ENCODE data around the gene CYTL1. TPM values are rescaled to one million over a fixed set of nuclear protein-coding genes. Genes with fewer than 3 reads are reported as not detected.

The CYTL1 gene
- total and polyA plus RNA-seq, 12 donors = 0.48 to 5.7 (median 1.2) TPM; not detected in 1

DNA sequence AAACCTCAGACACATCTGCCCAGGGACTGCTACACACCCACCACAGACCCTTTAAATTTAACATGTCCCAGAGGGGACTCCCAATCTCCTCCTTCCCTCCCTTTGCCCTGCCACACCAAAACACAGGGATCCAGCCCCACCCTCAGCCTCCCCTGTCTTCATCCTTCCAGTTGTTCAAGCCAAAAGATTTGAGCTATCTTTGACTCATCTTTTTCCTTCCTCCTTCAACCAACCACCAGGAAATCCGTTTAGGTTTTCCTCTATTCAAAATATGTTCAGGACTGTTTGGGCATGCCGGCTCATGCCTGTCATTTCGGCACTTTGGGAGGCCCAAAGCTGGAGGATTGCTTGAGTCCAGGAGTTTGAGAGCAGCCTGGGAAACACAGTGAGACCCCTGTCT lies 25.1 kb upstream of the CYTL1 start:
- H3K36me3 ChIP-seq (replicated peaks in 1 of 2) = no peaks in the 10 kb centered on the region
- TF ChIP-seq, protein P1, sequence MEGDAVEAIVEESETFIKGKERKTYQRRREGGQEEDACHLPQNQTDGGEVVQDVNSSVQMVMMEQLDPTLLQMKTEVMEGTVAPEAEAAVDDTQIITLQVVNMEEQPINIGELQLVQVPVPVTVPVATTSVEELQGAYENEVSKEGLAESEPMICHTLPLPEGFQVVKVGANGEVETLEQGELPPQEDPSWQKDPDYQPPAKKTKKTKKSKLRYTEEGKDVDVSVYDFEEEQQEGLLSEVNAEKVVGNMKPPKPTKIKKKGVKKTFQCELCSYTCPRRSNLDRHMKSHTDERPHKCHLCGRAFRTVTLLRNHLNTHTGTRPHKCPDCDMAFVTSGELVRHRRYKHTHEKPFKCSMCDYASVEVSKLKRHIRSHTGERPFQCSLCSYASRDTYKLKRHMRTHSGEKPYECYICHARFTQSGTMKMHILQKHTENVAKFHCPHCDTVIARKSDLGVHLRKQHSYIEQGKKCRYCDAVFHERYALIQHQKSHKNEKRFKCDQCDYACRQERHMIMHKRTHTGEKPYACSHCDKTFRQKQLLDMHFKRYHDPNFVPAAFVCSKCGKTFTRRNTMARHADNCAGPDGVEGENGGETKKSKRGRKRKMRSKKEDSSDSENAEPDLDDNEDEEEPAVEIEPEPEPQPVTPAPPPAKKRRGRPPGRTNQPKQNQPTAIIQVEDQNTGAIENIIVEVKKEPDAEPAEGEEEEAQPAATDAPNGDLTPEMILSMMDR (IDR thresholded peaks at IDR 0.05) = no peak
- TF ChIP-seq POLR2A (IDR thresholded peaks at IDR 0.05) = no peak
- H3K27me3 ChIP-seq = no peaks in the 10 kb centered on the region
- WGBS, 4 donors = 50 to 58% (median 55%) methylated on average over 3 of the region's 3 CpGs
- H3K27ac ChIP-seq = no peak overlapping the region
- H3K4me3 ChIP-seq = no peak overlapping the region
- intact Hi-C loops (cut with DNase I) = loop anchor here in 1 of 2 donors (10.0 kb wide), 1 partner anchor 770 kb away; no protein-coding TSS in a partner anchor
- no peaks in the 10 kb centered on the region for H3K9me3 ChIP-seq (replicated peaks in 1 of 3)
- no peaks in the 10 kb centered on the region for H3K4me1 ChIP-seq (replicated peaks in 1 of 2)
- peak in 1 of 7 donors; percentile 20 for DNase-seq

DNA sequence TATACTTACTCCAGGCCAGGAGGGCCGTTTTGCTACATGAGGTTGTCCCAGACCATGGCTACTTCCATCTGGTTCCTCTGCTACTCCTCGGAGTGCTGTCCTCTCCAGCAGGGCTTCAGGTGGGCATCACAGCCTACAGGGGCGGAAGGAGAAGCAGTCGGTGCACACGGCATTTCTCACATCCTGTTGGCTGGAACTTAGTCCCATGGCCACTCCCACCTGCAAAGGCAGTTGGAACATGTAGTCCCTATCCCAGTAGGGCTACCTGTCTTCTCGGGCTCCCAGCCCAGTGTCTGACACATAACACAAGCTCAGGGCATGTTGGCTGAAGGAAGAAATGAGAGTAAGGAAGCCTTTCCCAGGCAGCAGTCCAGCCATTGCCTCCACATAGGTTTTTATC lies 24.3 kb upstream of the CYTL1 start:
- TF ChIP-seq, protein P1 (IDR thresholded peaks at IDR 0.05) = no peak
- no peak for TF ChIP-seq POLR2A (IDR thresholded peaks at IDR 0.05)
- Histone ChIP-seq H3K27ac (no peak overlapping the region), H3K36me3 (replicated peaks in 1 of 2) (no peaks in the 10 kb centered on the region), H3K27me3 (no peaks in the 10 kb centered on the region), H3K4me3 (no peak overlapping the region), H3K4me1 (replicated peaks in 1 of 2) (no peaks in the 10 kb centered on the region), H3K9me3 (replicated peaks in 1 of 3) (no peaks in the 10 kb centered on the region)
- 49 to 54% (median 52%) methylated on average over 6 of the region's 6 CpGs for WGBS, 4 donors
- DNase-seq = peak in 1 of 7 donors; percentile 30
- intact Hi-C loops (cut with DNase I) = loop anchor here in 1 of 2 donors (10.0 kb wide), 1 partner anchor 771 kb away; no protein-coding TSS in a partner anchor

DNA sequence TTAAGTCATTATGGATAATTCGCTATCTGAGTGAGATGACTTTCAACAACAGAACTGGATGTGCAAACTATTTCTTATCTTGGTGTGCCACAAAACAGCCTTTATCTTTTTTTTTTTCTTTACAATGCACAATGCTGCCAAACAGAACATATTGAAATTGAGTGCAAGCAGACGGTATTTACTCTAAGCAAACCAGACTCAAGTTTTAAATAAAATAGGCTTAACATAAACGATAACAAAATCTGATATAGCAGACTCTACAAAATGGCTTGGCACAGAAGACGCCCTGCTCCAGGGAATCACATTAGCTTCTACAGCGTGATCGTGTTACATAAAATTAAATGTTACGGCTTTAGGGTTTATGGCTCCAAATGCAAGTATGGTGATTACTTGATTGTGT lies 22.4 kb upstream of the CYTL1 start:
- WGBS, 4 donors = 76 to 84% (median 80%) methylated on average over 7 of the region's 7 CpGs
- intact Hi-C loops (cut with DNase I) = loop anchor here in 1 of 2 donors (10.0 kb wide), 1 partner anchor 773 kb away; no protein-coding TSS in a partner anchor

DNA sequence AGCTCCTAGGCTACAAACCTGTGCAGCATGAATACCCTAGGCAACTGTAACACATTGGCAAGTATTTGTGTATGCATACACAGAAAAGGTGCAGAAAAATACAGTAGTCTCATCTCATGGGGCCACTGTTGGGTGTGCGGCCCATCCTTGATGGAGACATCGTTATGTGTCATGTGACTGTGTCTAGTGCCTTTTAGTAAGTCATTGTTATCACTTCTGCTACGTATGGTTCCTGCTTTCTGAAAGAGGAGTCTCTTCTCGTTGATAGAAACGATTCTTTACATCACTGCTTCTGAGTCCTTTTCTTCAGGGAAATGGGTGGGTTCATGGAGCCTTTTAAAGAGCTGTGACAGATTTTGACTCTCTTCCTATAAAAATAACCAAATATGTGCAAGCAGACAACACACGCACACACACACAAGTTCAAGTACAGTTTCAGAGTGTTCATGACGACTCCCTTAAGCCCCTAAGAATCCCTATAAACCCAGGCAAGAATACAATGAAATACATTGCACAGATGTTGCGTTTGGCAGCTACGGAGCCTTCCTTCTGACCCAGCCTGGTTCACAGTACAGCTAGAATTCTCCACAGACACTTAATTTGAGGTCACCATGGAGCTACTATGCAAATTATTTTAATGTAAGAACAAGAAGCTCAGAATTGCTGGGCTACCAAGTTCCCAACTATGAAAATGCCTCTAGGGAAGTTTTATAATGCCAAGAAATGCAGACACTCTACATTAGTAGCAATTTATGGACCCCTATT lies 21.8 kb upstream of the CYTL1 start:
- Histone ChIP-seq H3K27me3 (no peaks in the 10 kb centered on the region), H3K4me1 (replicated peaks in 1 of 2) (no peaks in the 10 kb centered on the region), H3K27ac (no peak overlapping the region), H3K9me3 (replicated peaks in 1 of 3) (no peaks in the 10 kb centered on the region), H3K36me3 (replicated peaks in 1 of 2) (no peaks in the 10 kb centered on the region), H3K4me3 (no peak overlapping the region)
- 69 to 72% (median 70%) methylated on average over 7 to 9 of the region's 9 CpGs for WGBS, 4 donors
- TF ChIP-seq POLR2A (IDR thresholded peaks at IDR 0.05) = no peak
- TF ChIP-seq, protein P1 (IDR thresholded peaks at IDR 0.05) = no peak
- DNase-seq = no peak
- intact Hi-C loops (cut with DNase I) = loop anchor here in 1 of 2 donors (10.0 kb wide), 1 partner anchor 774 kb away; no protein-coding TSS in a partner anchor

More for the DNA sequence above, 22.4 kb upstream of the CYTL1 start:
- H3K4me1 ChIP-seq (replicated peaks in 1 of 2) = no peaks in the 10 kb centered on the region
- peak in 1 of 7 donors; percentile 3 for DNase-seq
- H3K27ac ChIP-seq = no peak overlapping the region
- no peak overlapping the region for H3K4me3 ChIP-seq
- H3K36me3 ChIP-seq (replicated peaks in 1 of 2) = no peaks in the 10 kb centered on the region
- no peaks in the 10 kb centered on the region for H3K9me3 ChIP-seq (replicated peaks in 1 of 3)
- TF ChIP-seq, protein P1 (IDR thresholded peaks at IDR 0.05) = no peak
- no peak for TF ChIP-seq POLR2A (IDR thresholded peaks at IDR 0.05)
- H3K27me3 ChIP-seq = no peaks in the 10 kb centered on the region

Data from adrenal gland (tissue), 12 donors.